ENCODE measurements around the gene SHISA3.

DNA sequence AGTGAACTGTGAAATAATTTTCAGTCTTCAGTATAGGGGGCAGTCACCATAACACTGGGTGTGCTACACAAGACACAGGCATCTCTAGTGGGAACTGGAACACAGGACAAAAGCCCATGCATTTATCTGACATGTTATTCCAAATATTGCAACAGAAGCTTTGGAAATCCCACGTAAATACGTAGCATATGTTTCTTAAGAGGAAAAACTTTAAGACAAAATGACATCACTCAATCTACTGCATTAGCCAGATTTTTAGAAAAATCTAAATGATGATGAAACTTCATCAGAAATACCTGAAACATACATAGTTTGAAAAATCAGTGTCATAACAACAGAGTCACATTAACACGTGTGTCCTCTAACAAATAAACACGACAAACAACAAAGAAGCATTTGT is 14.5 kb downstream of the SHISA3 start:
- TF ChIP-seq EZH2 (IDR thresholded peaks at IDR 0.05; ENCODE audit: low read depth, low read length, severe bottlenecking) = no peak
- no peak for TF ChIP-seq GTF2F1 (IDR thresholded peaks at IDR 0.05; ENCODE audit: borderline replicate concordance, low read depth, low read length)
- TF ChIP-seq CHD1 (IDR thresholded peaks at IDR 0.05; ENCODE audit: low read depth, low read length) = no peak
- TF ChIP-seq, protein P1, sequence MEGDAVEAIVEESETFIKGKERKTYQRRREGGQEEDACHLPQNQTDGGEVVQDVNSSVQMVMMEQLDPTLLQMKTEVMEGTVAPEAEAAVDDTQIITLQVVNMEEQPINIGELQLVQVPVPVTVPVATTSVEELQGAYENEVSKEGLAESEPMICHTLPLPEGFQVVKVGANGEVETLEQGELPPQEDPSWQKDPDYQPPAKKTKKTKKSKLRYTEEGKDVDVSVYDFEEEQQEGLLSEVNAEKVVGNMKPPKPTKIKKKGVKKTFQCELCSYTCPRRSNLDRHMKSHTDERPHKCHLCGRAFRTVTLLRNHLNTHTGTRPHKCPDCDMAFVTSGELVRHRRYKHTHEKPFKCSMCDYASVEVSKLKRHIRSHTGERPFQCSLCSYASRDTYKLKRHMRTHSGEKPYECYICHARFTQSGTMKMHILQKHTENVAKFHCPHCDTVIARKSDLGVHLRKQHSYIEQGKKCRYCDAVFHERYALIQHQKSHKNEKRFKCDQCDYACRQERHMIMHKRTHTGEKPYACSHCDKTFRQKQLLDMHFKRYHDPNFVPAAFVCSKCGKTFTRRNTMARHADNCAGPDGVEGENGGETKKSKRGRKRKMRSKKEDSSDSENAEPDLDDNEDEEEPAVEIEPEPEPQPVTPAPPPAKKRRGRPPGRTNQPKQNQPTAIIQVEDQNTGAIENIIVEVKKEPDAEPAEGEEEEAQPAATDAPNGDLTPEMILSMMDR (IDR thresholded peaks at IDR 0.05; ENCODE audit: control extremely low read depth in 1 of 3, insufficient read depth in 1 of 3, low read depth in 1 of 3, low read length in 3 of 3) = no peak
- TF ChIP-seq RAD21 (IDR thresholded peaks at IDR 0.05 in 1 of 2, conservative IDR thresholded peaks at IDR 0.05 in 1 of 2; ENCODE audit: low read depth in 2 of 2, low read length in 2 of 2) = no peak
- no peak for TF ChIP-seq RNF2 (IDR thresholded peaks at IDR 0.05; ENCODE audit: borderline replicate concordance, low read depth, low read length, missing control alignments, poor library complexity, severe bottlenecking)
- no peak for TF ChIP-seq JUND (IDR thresholded peaks at IDR 0.05; ENCODE audit: low read length)
- no peak for TF ChIP-seq ZNF274 (IDR thresholded peaks at IDR 0.05; ENCODE audit: borderline replicate concordance, extremely low read depth, low read length)
- TF ChIP-seq ASH2L (IDR thresholded peaks at IDR 0.05; ENCODE audit: low read length) = no peak
- no peak for TF ChIP-seq BCL11A (IDR thresholded peaks at IDR 0.05; ENCODE audit: low read depth in 2 of 2, low read length in 2 of 2)
- no peak for TF ChIP-seq JUN (IDR thresholded peaks at IDR 0.05; ENCODE audit: low read depth, low read length)
- TF ChIP-seq, protein P2, sequence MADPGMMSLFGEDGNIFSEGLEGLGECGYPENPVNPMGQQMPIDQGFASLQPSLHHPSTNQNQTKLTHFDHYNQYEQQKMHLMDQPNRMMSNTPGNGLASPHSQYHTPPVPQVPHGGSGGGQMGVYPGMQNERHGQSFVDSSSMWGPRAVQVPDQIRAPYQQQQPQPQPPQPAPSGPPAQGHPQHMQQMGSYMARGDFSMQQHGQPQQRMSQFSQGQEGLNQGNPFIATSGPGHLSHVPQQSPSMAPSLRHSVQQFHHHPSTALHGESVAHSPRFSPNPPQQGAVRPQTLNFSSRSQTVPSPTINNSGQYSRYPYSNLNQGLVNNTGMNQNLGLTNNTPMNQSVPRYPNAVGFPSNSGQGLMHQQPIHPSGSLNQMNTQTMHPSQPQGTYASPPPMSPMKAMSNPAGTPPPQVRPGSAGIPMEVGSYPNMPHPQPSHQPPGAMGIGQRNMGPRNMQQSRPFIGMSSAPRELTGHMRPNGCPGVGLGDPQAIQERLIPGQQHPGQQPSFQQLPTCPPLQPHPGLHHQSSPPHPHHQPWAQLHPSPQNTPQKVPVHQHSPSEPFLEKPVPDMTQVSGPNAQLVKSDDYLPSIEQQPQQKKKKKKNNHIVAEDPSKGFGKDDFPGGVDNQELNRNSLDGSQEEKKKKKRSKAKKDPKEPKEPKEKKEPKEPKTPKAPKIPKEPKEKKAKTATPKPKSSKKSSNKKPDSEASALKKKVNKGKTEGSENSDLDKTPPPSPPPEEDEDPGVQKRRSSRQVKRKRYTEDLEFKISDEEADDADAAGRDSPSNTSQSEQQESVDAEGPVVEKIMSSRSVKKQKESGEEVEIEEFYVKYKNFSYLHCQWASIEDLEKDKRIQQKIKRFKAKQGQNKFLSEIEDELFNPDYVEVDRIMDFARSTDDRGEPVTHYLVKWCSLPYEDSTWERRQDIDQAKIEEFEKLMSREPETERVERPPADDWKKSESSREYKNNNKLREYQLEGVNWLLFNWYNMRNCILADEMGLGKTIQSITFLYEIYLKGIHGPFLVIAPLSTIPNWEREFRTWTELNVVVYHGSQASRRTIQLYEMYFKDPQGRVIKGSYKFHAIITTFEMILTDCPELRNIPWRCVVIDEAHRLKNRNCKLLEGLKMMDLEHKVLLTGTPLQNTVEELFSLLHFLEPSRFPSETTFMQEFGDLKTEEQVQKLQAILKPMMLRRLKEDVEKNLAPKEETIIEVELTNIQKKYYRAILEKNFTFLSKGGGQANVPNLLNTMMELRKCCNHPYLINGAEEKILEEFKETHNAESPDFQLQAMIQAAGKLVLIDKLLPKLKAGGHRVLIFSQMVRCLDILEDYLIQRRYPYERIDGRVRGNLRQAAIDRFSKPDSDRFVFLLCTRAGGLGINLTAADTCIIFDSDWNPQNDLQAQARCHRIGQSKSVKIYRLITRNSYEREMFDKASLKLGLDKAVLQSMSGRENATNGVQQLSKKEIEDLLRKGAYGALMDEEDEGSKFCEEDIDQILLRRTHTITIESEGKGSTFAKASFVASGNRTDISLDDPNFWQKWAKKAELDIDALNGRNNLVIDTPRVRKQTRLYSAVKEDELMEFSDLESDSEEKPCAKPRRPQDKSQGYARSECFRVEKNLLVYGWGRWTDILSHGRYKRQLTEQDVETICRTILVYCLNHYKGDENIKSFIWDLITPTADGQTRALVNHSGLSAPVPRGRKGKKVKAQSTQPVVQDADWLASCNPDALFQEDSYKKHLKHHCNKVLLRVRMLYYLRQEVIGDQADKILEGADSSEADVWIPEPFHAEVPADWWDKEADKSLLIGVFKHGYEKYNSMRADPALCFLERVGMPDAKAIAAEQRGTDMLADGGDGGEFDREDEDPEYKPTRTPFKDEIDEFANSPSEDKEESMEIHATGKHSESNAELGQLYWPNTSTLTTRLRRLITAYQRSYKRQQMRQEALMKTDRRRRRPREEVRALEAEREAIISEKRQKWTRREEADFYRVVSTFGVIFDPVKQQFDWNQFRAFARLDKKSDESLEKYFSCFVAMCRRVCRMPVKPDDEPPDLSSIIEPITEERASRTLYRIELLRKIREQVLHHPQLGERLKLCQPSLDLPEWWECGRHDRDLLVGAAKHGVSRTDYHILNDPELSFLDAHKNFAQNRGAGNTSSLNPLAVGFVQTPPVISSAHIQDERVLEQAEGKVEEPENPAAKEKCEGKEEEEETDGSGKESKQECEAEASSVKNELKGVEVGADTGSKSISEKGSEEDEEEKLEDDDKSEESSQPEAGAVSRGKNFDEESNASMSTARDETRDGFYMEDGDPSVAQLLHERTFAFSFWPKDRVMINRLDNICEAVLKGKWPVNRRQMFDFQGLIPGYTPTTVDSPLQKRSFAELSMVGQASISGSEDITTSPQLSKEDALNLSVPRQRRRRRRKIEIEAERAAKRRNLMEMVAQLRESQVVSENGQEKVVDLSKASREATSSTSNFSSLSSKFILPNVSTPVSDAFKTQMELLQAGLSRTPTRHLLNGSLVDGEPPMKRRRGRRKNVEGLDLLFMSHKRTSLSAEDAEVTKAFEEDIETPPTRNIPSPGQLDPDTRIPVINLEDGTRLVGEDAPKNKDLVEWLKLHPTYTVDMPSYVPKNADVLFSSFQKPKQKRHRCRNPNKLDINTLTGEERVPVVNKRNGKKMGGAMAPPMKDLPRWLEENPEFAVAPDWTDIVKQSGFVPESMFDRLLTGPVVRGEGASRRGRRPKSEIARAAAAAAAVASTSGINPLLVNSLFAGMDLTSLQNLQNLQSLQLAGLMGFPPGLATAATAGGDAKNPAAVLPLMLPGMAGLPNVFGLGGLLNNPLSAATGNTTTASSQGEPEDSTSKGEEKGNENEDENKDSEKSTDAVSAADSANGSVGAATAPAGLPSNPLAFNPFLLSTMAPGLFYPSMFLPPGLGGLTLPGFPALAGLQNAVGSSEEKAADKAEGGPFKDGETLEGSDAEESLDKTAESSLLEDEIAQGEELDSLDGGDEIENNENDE (IDR thresholded peaks at IDR 0.05; ENCODE audit: insufficient replicate concordance, low read length) = no peak
- TF ChIP-seq TBP (IDR thresholded peaks at IDR 0.05; ENCODE audit: low read depth, low read length) = no peak
- no peak for TF ChIP-seq POLR2AphosphoS5 (IDR thresholded peaks at IDR 0.05; ENCODE audit: low read depth, low read length)
